Brain microvascular endothelial cell (primary cell): ENCODE measurements around the gene MED14.

Experiments
- DNase-seq: peaks from one replicate; pipeline ENCODE4 v3.0.0-alpha.2; 2020
- H3K27ac ChIP-seq: fragments of 250-450 bp; sonication (Bioruptor Pico); 2 replicates; pipeline ENCODE4 v1.5.1; 2020; ENCODE audit warnings: mild to moderate bottlenecking, moderate library complexity
- H3K27me3 ChIP-seq: fragments of 250-450 bp; sonication (Bioruptor Pico); replicated peaks from 2 replicates; pipeline ENCODE4 v1.5.1; 2020; ENCODE audit warnings: mild to moderate bottlenecking
- H3K36me3 ChIP-seq: fragments of 250-450 bp; sonication (Bioruptor Pico); replicated peaks from 2 replicates; pipeline ENCODE4 v1.5.1; 2020; ENCODE audit warnings: mild to moderate bottlenecking
- H3K4me3 ChIP-seq: 2 replicates; pipeline ENCODE4 v1.5.1; 2011; ENCODE audit warnings: low read depth, mild to moderate bottlenecking, control low read depth, low read length, moderate library complexity
- CTCF ChIP-seq: IDR thresholded peaks from 2 replicates; pipeline ENCODE4 v1.5.1; 2011; ENCODE audit warnings: low read depth, mild to moderate bottlenecking, moderate library complexity, low read length, control low read depth, inconsistent platforms; ENCODE audit errors: missing control alignments
- in situ Hi-C: cut with HindIII; loops from 2 replicates; pipeline ENCODE4 v1.10.0; 2017; ENCODE audit warnings: low sequenced_read_pairs, low pct_ligation_motif_present

MED14 gene

GRCh38 chrX:40684092-40684491 lies 51.2 kb downstream of the MED14 start:
- no peak for DNase-seq
- H3K4me3 ChIP-seq, result no peak overlapping the region
- TF ChIP-seq CTCF, result no peak
- peaks cover 5% of the 10 kb centered on the region for H3K36me3 ChIP-seq
- in situ Hi-C loops, result no loop called here
- no peaks in the 10 kb centered on the region for H3K27me3 ChIP-seq
- no peak overlapping the region for H3K27ac ChIP-seq

- no peak for DNase-seq
- Histone ChIP-seq H3K27ac (no peak overlapping the region), H3K4me3 (no peak overlapping the region), H3K36me3 (peaks cover 5% of the 10 kb centered on the region), H3K27me3 (no peaks in the 10 kb centered on the region)
- in situ Hi-C loops, result no loop called here
- TF ChIP-seq CTCF, result no peak
These were observed 52.1 kb downstream of the MED14 start for GRCh38 chrX:40683245-40683644.

DNA sequence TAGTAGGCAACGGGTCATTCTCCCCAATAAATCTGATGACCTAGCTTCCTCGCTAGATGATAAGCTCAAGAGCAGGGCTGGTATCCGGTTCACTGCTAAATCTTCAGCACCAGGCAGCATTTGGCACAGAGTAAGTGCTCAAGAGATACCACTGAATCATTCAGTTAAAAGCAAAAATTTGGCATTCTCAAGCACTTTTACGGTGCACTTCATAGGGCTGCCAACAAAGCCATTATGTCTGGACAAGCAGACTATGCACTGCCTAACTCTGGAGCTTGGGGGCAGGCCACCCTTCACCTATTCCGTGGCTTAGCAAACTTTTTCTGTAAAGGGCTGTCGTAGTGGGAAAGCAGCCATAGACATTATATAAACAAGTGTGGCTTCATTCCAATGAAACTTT lies 64.2 kb downstream of the MED14 start:
- in situ Hi-C loops, result no loop called here
- DNase-seq, result no peak
- Histone ChIP-seq H3K27me3 (no peaks in the 10 kb centered on the region), H3K36me3 (peaks cover 28% of the 10 kb centered on the region), H3K4me3 (no peak overlapping the region), H3K27ac (no peak overlapping the region)
- no peak for TF ChIP-seq CTCF

DNA sequence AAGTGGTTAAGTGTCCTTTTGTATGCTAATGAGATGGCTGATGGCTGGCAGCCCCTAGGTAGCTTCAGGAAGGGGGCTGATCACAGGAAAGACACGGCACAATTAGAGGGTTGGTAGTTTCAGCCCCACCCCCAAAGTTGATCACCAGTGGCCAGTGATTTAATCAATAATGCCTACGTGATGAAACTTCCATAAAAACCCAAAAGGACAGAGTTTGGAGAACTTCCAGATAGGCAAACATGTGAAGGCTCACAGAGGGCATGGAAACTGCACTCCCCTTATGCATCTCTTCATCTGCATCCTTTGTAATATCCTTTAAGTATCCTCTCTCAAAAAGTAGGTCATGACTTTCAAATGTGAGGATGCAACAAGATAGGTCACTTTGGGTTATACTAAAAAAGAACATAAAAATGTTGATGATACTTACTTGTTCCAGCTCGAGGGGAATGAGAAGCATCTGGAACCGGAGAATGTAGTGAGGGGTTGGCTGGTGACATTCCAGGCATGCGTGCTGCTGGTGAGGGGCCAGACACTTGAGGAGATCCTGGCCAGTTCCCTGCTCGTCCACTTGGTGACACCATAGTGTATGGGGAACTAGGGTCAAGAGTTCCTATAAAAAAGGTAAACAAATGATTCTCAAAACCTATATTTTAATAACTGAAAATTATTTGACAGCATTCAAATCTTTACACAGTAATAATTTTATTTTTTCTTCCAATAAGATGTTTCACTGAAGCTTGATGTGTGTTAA lies 71.3 kb downstream of the MED14 start:
- TF ChIP-seq CTCF, result peak; percentile 64
- Histone ChIP-seq H3K36me3 (peaks cover 19% of the 10 kb centered on the region), H3K27me3 (no peaks in the 10 kb centered on the region), H3K4me3 (no peak overlapping the region), H3K27ac (no peak overlapping the region)
- DNase-seq, result peak; percentile 38
- in situ Hi-C loops, result no loop called here

- DNase-seq, result no peak
- no peak for TF ChIP-seq CTCF
- Histone ChIP-seq H3K27me3 (no peaks in the 10 kb centered on the region), H3K36me3 (peaks cover 20% of the 10 kb centered on the region), H3K4me3 (no peak overlapping the region), H3K27ac (no peak overlapping the region)
- in situ Hi-C loops, result no loop called here
These were observed 72.1 kb downstream of the MED14 start for GRCh38 chrX:40663078-40663740.
